Prostate gland (tissue), 2 donors: ENCODE results near the gene DPEP1. TPM values are rescaled to one million over a fixed set of nuclear protein-coding genes. Genes with fewer than 3 reads are reported as not detected.

Experiments used
- DNase-seq: peaks from one replicate; pipeline ENCODE4 v3.0.0-alpha.2; 2019; ENCODE audit warnings: low spot score
- H3K27ac ChIP-seq, 2 donors: fragments of 200-600 bp; sonication (generic); 2 replicates each; pipeline ENCODE4 v1.5.1; 2017 to 2019
- H3K27me3 ChIP-seq: fragments of 200-600 bp; sonication (generic); replicated peaks from 2 replicates; pipeline ENCODE4 v1.5.1; 2019; ENCODE audit not compliant: insufficient read depth
- H3K36me3 ChIP-seq, 2 donors: fragments of 200-600 bp; sonication (generic); 1 replicate in 1 of 2; 2 replicates in 1 of 2; pipeline versions ENCODE4 v1.5.1 to v1.8.1; 2017 to 2019
- H3K4me1 ChIP-seq: fragments of 200-600 bp; sonication (generic); replicated peaks from 2 replicates; pipeline ENCODE4 v1.5.1; 2019
- H3K4me3 ChIP-seq, 2 donors: fragments of 200-600 bp; sonication (generic); 2 replicates each; pipeline ENCODE4 v1.5.1; 2017 to 2019
- H3K9me3 ChIP-seq: fragments of 200-600 bp; sonication (generic); 2 replicates; pipeline ENCODE4 v1.5.1; 2017
- POLR2A ChIP-seq: fragments of 450-650 bp; IDR thresholded peaks from one replicate; pipeline ENCODE4 v1.6.1; 2016; ENCODE audit warnings: antibody characterized with exemption, mild to moderate bottlenecking
- POLR2AphosphoS5 ChIP-seq: sonication (generic); formaldehyde crosslinking; IDR thresholded peaks from one replicate; pipeline ENCODE4 v1.6.1; 2017; ENCODE audit warnings: antibody characterized with exemption
- WGBS: methylation state at CpG from one replicate; pipeline ENCODE4 v1.1.5; 2018; 5-methylcytosine and 5-hydroxymethylcytosine counted together
- intact Hi-C: fragments of 100-400 bp; cut with DNase I; formaldehyde crosslinking; loops from one replicate; pipeline ENCODE4 v1.14.2; 2022
- total RNA-seq, 2 donors: library from RNA; depleted of rRNA; stranded (reverse); fragments of >200 nt; gene quantifications; one replicate each; pipeline ENCODE4 v1.1.0, GENCODE V29; 2016
- TF ChIP-seq, protein P1 (sequence below), 4 experiments: fragments of 200-600 bp in 2 of 4; fragments of 450-650 bp in 2 of 4; sonication (generic) in 2 of 4; IDR thresholded peaks; 1 replicate in 3 of 4; 2 replicates in 1 of 4; pipeline ENCODE4 v1.5.1; 2016 to 2019; ENCODE audit warnings: antibody characterized with exemption in 4 of 4, mild to moderate bottlenecking in 2 of 4, moderate library complexity in 2 of 4

The DPEP1 gene
- total RNA-seq, 2 donors from 2014 or later = 274 TPM; not detected in 1

DNA sequence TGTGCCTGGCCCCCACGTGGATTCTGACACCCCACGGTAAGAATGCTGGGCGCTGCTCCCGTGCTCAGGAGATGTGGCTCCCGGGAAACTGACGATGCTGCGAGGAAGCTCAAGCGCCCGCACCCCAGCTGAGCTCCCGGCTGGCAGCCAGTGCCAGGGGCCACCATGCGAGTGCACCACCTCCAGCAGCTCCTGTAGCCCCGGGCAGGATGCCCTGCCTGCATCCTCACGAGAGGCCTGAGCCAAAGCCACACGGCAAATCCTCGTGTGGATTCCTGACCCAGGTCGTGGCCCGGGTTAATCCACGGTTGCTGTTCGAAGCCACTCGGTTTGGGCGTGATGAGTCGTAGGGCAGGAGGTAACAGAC is 11.6 kb upstream of the DPEP1 start:
- intact Hi-C loops = no loop called here
- no peaks in the 10 kb centered on the region for H3K36me3 ChIP-seq
- H3K4me1 ChIP-seq = no peaks in the 10 kb centered on the region
- no peak for DNase-seq
- H3K27me3 ChIP-seq = no peaks in the 10 kb centered on the region
- 51% methylated on average over 22 of the region's 22 CpGs for WGBS
- no peak overlapping the region for H3K4me3 ChIP-seq
- no peaks in the 10 kb centered on the region for H3K9me3 ChIP-seq
- no peak overlapping the region for H3K27ac ChIP-seq
- TF ChIP-seq, protein P1, sequence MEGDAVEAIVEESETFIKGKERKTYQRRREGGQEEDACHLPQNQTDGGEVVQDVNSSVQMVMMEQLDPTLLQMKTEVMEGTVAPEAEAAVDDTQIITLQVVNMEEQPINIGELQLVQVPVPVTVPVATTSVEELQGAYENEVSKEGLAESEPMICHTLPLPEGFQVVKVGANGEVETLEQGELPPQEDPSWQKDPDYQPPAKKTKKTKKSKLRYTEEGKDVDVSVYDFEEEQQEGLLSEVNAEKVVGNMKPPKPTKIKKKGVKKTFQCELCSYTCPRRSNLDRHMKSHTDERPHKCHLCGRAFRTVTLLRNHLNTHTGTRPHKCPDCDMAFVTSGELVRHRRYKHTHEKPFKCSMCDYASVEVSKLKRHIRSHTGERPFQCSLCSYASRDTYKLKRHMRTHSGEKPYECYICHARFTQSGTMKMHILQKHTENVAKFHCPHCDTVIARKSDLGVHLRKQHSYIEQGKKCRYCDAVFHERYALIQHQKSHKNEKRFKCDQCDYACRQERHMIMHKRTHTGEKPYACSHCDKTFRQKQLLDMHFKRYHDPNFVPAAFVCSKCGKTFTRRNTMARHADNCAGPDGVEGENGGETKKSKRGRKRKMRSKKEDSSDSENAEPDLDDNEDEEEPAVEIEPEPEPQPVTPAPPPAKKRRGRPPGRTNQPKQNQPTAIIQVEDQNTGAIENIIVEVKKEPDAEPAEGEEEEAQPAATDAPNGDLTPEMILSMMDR (IDR thresholded peaks at IDR 0.05) = no peak
- no peak for TF ChIP-seq POLR2A
- TF ChIP-seq POLR2AphosphoS5 = no peak

- H3K36me3 ChIP-seq = no peaks in the 10 kb centered on the region
- no peak for DNase-seq
- H3K4me3 ChIP-seq = no peak overlapping the region
- no peak overlapping the region for H3K27ac ChIP-seq
- no peaks in the 10 kb centered on the region for H3K27me3 ChIP-seq
- TF ChIP-seq POLR2AphosphoS5 (no peak), POLR2A (no peak)
- TF ChIP-seq, protein P1 (IDR thresholded peaks at IDR 0.05) = no peak
- no peaks in the 10 kb centered on the region for H3K9me3 ChIP-seq
- no peaks in the 10 kb centered on the region for H3K4me1 ChIP-seq
- WGBS = 3% methylated on average over 20 of the region's 22 CpGs
- intact Hi-C loops = no loop called here
Observed at GRCh38 chr16:89602273-89602951, 11.0 kb upstream of the DPEP1 start.

- 68% methylated on average over 5 of the region's 5 CpGs for WGBS
- Histone ChIP-seq H3K9me3 (no peaks in the 10 kb centered on the region), H3K27me3 (no peaks in the 10 kb centered on the region), H3K36me3 (no peaks in the 10 kb centered on the region), H3K27ac (no peak overlapping the region), H3K4me1 (no peaks in the 10 kb centered on the region), H3K4me3 (no peak overlapping the region)
- TF ChIP-seq POLR2AphosphoS5 (no peak), POLR2A (no peak)
- TF ChIP-seq, protein P1 (IDR thresholded peaks at IDR 0.05) = no peak
- intact Hi-C loops = no loop called here
- DNase-seq = no peak
Observed at GRCh38 chr16:89602952-89603590, 10.4 kb upstream of the DPEP1 start.

- WGBS = 82% methylated on average over 16 of the region's 16 CpGs
Observed at GRCh38 chr16:89604764-89605163, 8.7 kb upstream of the DPEP1 start.

More at GRCh38 chr16:89604764-89605163, 8.7 kb upstream of the DPEP1 start:
- Histone ChIP-seq H3K4me1 (no peaks in the 10 kb centered on the region), H3K27me3 (no peaks in the 10 kb centered on the region), H3K4me3 (no peak overlapping the region), H3K27ac (no peak overlapping the region), H3K9me3 (no peaks in the 10 kb centered on the region), H3K36me3 (no peaks in the 10 kb centered on the region)
- intact Hi-C loops = no loop called here
- TF ChIP-seq POLR2AphosphoS5 (no peak), POLR2A (no peak)
- TF ChIP-seq, protein P1 (IDR thresholded peaks at IDR 0.05) = no peak
- no peak for DNase-seq
